NCI-H2081 (cell line): Measurements from ENCODE around the gene WDFY3.

Source experiments
- DNase-seq, 2 experiments: peaks; one replicate each; lab custom pipeline; 2025; lab: John Stamatoyannopoulos, UW

Gene WDFY3

DNA sequence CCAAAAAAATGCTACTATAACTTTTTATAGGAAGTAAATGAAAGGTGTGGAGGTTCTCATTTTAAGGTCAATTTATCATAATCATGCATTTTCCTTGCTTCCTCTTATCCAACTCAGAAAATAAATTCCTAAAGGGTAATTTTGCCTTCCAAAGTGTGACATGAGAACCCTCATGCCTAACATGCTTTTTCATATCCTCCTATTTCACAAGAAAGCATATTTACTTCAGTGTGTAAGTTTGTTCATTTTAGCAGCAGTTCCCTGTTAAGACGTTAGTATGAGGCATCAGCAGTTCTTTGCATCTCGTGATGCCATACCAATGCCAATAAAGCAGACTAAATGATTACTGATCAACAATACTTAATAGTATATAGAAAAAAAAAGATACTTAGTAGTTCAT is 18.4 kb downstream of the WDFY3 start:
- no peak for DNase-seq

GRCh38 chr4:84944947-84945346 is 21.5 kb downstream of the WDFY3 start:
- DNase-seq, result no peak

DNA sequence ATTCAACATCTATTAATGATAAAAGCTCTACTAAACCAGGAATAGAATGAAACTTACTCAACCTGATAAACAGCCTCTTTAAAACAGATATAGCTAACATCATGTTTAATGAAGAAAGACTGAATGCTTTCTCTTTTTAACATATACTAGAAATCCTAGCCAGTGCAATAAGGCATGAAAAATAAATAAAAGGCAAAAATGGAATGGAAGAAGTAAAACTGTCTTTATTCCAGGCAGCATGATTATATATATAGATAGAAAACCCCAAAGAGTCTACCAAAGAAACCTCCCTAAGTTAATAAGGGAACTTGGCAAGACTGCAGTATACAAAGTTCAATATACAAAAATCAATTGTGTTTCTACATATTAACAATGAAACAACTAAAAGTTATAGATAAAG is 25.5 kb downstream of the WDFY3 start:
- DNase-seq, result no peak

DNA sequence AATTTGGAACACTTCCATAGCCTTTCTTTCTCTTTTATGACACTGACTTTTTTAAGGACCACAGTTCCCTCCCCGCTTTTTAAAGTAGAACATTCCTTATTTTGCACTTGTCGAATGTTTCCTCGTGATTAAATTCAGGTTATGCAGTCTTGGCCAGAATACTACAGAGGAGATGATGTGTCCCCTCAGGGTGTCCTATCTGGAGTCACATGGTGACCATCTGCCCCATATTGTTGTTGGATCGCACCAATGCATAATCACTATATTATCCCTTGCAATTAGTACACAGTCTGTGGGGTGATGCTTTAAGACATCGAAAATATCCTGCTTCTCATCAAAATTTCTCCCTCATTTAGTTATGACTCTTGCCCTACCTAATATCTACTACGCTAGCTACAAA is 27.4 kb downstream of the WDFY3 start:
- DNase-seq, result no peak

- no peak for DNase-seq
Observed at GRCh38 chr4:84938316-84938715, 28.2 kb downstream of the WDFY3 start.

DNA sequence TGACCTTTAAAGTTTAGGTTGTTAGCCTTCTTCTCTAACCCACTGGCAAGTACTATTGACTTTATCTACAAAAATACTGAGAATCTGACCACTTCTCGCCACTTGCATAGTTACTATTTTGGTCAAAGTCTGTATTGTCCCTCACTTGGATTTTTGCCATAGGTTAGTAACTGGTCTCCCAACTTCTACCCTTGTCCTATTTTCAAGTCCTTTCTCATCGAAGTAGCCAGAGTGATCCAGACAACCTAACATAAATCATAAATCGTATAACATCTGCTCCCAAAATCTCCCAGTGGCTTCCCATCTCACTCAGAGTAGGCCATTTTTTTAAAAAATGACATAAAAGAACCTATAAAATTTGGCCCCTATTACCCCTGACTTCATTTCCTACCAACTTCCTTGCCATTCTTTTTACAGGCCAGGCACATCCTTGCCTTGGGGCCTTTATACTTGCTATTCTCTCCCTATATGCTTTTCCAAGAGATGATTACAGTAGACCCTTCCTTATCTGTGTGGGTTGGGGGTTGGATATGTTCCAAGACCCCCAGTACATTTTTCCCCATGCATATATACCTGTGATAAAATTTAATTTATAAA is 29.0 kb downstream of the WDFY3 start:
- DNase-seq, result no peak

- no peak for DNase-seq
Observed at GRCh38 chr4:84936123-84936522, 30.4 kb downstream of the WDFY3 start.

DNA sequence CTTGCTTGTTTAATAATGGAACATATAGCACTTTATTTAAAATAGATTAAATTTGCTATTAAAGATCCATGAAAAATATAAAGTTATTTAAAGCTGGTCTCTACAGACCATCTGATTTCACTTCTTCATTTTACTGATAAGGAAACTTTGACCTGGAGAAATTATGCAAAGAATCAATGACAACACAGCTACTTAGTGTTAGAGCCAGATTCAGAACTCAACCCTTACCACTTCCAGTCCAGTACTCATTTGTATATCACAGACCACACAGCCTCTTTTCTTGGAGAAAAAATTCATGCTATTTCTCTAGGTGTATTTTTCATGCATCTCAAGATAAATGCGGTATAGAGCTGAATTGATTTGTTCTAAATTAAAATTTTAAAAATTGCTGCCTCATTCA is 34.0 kb downstream of the WDFY3 start:
- no peak for DNase-seq

- no peak for DNase-seq
Observed at GRCh38 chr4:84931961-84932360, 34.5 kb downstream of the WDFY3 start.

GRCh38 chr4:84931274-84931673 is 35.2 kb downstream of the WDFY3 start:
- DNase-seq, result no peak

GRCh38 chr4:84928089-84928488 is 38.4 kb downstream of the WDFY3 start:
- DNase-seq, result no peak

GRCh38 chr4:84927428-84927827 is 39.1 kb downstream of the WDFY3 start:
- DNase-seq, result no peak

DNA sequence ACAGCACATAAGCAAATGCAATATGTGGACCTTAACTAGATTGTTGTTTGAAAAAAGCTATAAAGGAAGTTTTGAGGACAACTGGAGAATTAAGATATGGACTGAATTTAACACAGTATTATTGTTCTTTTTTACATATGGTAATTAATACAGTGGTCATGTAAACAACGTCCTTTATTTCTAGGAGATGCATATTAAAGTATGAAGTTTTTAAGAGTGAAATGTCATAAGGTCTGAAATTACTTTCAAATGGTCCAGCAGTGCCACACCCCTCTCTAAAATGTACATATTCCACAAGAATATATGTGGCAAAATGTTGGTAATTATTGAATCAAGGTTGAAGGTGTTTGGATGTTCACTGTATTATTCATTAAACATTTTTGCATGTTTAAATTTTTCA is 40.9 kb downstream of the WDFY3 start:
- no peak for DNase-seq

DNA sequence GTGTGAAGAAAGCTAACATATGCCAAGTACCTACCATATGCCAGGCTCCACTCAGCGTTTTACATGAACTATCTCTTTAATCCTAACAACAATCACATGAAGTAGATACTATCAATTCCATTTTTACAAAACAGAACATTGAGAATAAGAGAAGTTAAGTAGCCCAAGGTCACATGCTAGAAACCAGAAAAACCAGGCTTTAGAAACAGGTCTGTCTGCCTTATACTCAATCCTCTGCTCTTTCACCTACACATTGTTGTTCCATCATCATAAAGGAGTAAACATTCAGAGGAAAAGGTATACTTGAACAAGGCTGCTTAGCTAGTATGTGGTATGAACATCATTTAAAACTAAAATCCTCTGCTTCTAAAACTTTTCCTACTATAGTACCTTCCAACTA is 42.1 kb downstream of the WDFY3 start:
- no peak for DNase-seq

DNA sequence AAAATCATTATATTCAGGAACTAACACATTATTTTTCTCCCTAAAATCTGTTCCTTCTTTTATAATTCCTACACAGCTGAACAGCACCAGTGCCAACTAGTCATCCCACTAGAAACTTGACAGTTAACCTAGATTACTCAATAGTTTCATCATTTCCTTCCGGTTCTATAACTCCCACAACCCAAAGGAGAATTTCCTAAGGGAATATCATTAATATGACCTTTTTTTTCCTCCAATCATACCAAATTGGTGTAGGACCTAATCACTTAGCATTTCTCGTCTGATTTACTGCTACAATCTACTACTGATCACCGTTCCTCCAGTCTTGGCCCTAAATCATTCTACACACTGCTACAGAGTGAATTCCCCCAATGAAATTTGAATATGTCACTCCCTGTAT is 45.9 kb downstream of the WDFY3 start:
- DNase-seq, result no peak

DNA sequence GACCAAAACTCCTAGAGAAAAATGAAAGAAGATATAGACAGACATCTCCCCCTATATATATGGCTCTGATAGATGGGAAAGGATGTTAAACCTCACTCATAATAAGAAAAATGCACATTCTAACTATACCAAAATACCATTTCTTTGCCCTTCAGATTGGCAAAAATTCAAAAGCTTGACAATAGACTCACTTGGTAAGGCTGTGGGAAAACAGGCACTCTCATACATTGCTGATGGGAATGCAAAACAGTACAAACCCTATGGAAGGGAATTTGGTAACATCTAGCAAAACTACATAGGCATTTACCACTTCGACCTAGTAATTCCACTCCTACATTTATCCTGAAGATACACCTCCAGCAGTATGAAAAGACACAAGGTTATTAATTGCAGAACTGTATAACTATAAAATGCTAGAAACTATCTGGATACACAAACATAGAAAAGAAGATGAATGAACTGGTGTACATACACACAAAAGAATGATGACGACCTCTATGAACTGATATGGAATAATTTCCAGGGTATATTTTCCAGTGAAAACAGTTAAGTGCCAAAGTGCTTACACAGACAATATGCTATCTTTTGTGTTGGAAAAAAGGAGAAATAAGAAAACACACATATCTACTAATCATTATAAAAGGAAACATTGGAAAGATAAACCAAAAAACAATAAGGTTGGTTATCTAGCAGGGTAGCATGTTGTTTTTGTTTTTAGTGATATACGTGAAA is 48.5 kb downstream of the WDFY3 start:
- no peak for DNase-seq

DNA sequence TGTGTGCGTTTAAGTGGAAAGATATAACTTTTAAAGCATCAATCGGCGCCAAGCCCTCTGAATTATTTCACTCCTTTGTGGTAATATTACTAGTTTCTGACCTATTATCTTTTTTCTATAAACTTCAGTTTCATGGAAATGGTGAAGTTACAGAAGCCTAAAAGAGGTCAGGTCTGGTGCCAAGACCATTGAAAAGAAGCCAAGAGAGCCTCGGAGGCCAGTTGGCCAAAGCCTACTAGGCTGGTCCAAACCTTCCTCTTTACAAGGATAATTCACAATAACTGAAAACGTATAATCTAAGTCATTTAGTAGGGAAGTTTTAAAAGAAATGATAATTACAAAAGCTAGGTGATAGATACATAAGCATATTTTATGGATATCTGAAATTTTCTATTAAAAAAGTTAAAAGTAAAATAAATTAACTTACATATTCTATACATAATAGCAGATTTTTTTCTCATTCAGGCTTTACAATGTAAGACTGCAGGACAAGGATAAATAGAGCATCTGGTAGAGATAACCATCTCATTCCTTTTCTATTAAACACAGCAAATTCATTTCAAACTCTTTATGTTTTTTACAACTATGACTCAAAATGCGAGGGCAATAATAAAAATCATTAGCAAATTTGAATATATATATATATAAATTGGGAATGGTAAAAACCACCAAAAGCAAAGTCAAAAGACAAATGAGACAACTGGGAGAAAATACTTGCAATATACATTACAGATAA is 49.2 kb downstream of the WDFY3 start:
- no peak for DNase-seq

DNA sequence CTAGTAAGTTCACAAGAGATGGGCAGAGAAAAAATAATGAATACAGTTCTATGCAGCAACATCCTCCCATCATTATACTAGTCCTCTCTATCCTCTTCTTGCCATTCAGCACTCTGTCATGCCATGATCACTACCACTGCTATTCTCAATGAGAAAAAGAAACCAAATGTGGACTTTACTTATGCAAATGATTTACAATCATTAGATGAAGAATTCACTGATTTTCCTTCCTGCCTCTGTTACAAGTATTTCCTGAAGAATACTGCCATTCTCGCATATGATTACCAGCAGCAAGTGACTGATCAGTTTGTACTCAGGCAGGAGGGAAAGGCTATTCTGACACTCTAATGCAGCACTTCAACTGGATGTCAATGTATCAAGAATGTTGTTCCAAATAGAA is 50.3 kb downstream of the WDFY3 start:
- DNase-seq, result no peak

- no peak for DNase-seq
Observed at GRCh38 chr4:84915396-84915780, 51.1 kb downstream of the WDFY3 start.

DNA sequence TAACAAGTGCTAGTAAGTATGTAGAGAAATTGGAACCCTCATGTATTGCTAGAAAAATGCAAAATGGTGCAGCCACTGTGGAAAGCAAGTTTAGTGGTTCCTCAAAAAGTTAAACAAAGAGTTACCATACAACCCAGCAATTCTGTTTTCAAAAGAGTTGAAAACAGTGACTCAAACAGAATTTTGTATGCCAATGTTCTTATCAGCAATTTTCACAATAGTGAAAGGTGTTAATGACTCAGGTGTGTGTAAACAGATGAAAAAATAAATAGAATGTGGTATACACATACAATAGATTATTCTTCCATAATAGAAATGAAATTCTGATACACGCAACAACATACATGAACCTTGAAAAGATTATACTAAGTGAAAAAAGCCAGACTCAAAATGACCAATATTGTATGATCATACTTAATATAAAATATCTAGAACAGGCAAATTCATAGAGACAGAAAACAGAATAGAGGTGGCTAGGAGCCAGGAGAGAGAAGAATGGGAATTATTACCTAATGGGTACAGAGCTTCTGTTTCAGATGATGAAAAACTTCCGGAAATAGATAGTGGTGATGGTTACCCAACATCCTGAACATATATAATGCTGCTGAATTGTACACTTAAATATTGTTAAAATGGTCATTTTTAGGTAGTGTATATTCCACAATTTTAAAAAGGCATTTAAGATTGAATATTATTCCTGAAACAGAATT is 51.6 kb downstream of the WDFY3 start:
- DNase-seq, result no peak

DNA sequence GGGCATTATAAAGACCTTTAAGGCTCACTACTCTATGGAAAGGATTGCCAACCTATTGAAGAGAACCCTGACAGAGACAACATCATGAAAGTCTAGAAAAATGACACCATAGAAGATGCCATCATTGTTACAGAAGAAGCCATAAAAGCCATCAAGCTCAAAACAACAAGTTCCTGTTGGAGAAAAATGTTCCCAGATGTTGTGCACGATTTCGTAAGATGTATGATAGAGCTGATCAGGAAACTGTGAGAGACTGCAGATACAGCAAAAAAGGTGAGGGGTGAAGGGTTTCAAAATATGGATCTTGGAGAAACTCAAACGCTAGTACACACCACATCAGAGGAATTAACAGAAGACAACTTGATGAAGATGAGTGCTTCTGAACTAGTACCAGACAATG is 53.3 kb downstream of the WDFY3 start:
- DNase-seq, result no peak

DNA sequence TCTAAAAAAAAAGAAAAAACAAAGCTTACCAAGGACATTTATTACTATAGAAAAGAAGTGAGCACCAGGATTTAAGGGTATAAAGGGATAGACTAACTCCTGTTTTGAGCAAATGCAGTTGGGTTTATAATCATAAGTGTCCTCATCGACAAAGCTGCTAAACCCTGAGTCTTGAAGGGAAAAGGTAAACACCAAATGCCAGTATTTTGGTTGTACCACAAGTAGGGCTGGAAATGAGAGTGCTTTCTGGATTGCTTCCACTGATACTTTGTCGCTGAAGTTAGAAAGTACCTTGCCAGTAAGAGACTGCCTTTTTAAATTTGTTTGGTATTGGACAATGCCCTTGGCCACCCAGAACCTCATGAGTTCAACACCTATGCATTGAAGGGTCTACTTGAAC is 53.7 kb downstream of the WDFY3 start:
- no peak for DNase-seq

DNA sequence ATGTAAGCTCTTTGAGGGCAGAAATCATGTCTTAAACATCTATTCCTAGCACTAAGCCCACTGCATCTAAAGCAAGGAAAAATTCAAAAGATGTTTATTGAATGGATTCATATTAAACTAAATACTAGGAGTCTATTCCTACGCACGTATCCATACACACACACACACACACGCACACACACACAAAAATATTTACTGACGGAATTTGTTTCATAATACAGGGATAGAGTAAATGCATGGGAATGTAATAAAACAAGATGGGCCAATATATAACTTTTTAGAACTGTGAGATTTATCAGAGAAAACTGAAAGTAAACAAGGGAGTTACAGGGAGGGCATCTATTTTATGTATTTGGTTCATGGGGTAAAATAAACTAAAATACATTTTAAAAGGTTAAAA is 57.6 kb downstream of the WDFY3 start:
- DNase-seq, result no peak
